PC-3 (cell line): ENCODE results near the gene CPB2. TPM values are rescaled to one million over a fixed set of nuclear protein-coding genes. Genes with fewer than 3 reads are reported as not detected.

ENCODE experiments used
- ATAC-seq: fragments of 200-7000 bp; cut with Tn5 transposase; 2 replicates; pipeline ENCODE4 v1.9.1; 2020; ENCODE audit warnings: mild to moderate bottlenecking, moderate library complexity
- BruUV-seq: library from RNA; stranded (reverse); fragments of 400-500 nt; replicated peaks from 2 replicates; lab custom pipeline; 2021; lab: Mats Ljungman, UMichigan
- CTCF ChIA-PET: fragments of 300-600 bp; sonication (Branson Sonifier 250); formaldehyde crosslinking; loops from one replicate; lab custom pipeline; 2022; ENCODE audit warnings: antibody characterized with exemption; lab: Charles Lee
- POLR2A ChIA-PET: fragments of 300-600 bp; sonication (Branson Sonifier 250); formaldehyde crosslinking; loops from one replicate; lab custom pipeline; 2022; ENCODE audit warnings: antibody characterized with exemption; ENCODE audit not compliant: unreplicated experiment; lab: Charles Lee
- DNase-seq: peaks from one replicate; pipeline ENCODE4 v3.0.0-alpha.2; 2015
- H2AFZ ChIP-seq: fragments of 300-600 bp; sonication (generic); 2 replicates; pipeline ENCODE4 v1.6.0; 2016; ENCODE audit warnings: antibody characterized with exemption, low read length
- H3F3A ChIP-seq: fragments of 300-600 bp; sonication (generic); one replicate; pipeline ENCODE4 v1.6.0; 2017; ENCODE audit warnings: antibody characterized with exemption, low read length, control low read depth, mild to moderate bottlenecking; ENCODE audit not compliant: unreplicated experiment
- H3K27ac ChIP-seq: fragments of 300-600 bp; sonication (generic); 2 replicates; pipeline ENCODE4 v1.5.1; 2016; ENCODE audit warnings: mild to moderate bottlenecking, low read length
- H3K27me3 ChIP-seq: fragments of 300-600 bp; sonication (generic); 2 replicates; pipeline ENCODE4 v1.6.1; 2016; ENCODE audit warnings: low read length, mixed read lengths
- H3K36me3 ChIP-seq: fragments of 300-600 bp; sonication (generic); 2 replicates; pipeline ENCODE4 v1.6.1; 2016; ENCODE audit warnings: low read depth, mixed run types, low read length, mixed read lengths
- H3K4me1 ChIP-seq: fragments of 300-600 bp; sonication (generic); 2 replicates; pipeline ENCODE4 v1.5.1; 2016; ENCODE audit warnings: low read length; ENCODE audit not compliant: insufficient read depth
- H3K4me2 ChIP-seq: fragments of 300-600 bp; sonication (generic); 2 replicates; pipeline ENCODE4 v1.6.0; 2016; ENCODE audit warnings: low read length
- H3K4me3 ChIP-seq: fragments of 300-600 bp; sonication (generic); 2 replicates; pipeline ENCODE4 v1.5.1; 2016; ENCODE audit warnings: mild to moderate bottlenecking, low read length, mixed read lengths
- H3K79me2 ChIP-seq: fragments of 300-600 bp; sonication (generic); 2 replicates; pipeline ENCODE4 v1.6.1; 2017; ENCODE audit warnings: low read length, mixed read lengths
- H3K9ac ChIP-seq: fragments of 300-600 bp; sonication (generic); 2 replicates; pipeline ENCODE4 v1.6.0; 2016; ENCODE audit warnings: mild to moderate bottlenecking, low read length
- H3K9me2 ChIP-seq: fragments of 300-600 bp; sonication (generic); replicated peaks from 2 replicates; pipeline ENCODE4 v1.6.1; 2016; ENCODE audit warnings: mixed run types, low read length, mixed read lengths
- H3K9me3 ChIP-seq: fragments of 300-600 bp; sonication (generic); 2 replicates; pipeline ENCODE4 v1.6.1; 2016; ENCODE audit warnings: low read length, mixed read lengths
- H4K20me1 ChIP-seq: fragments of 300-600 bp; sonication (generic); 2 replicates; pipeline ENCODE4 v1.6.1; 2016; ENCODE audit warnings: low read length, mixed read lengths
- EZH2 ChIP-seq: fragments of 300-600 bp; sonication (generic); IDR thresholded peaks from one replicate; pipeline ENCODE4 v1.6.1; 2017; ENCODE audit warnings: antibody characterized with exemption, mild to moderate bottlenecking, low read length; ENCODE audit not compliant: unreplicated experiment
- EZH2phosphoT487 ChIP-seq: fragments of 300-600 bp; sonication (generic); IDR thresholded peaks from 2 replicates; pipeline ENCODE4 v1.6.1; 2018; ENCODE audit warnings: mild to moderate bottlenecking, antibody characterized with exemption, low read length, borderline replicate concordance
- intact Hi-C: fragments of 100-400 bp; cut with micrococcal nuclease; formaldehyde crosslinking; loops from 2 replicates; pipeline ENCODE4 v1.9.0; 2023
- total RNA-seq: library from RNA; depleted of rRNA; stranded (reverse); fragments of >200 nt; gene quantifications from 2 replicates; pipeline ENCODE4 v1.2.3, GENCODE V29; 2014
- TF ChIP-seq, protein P1 (sequence below): fragments of 300-600 bp; sonication (generic); conservative IDR thresholded peaks from 2 replicates; pipeline ENCODE4 v1.5.1; 2017; ENCODE audit warnings: antibody characterized with exemption, low read depth, mild to moderate bottlenecking, low read length

CPB2 gene
- total RNA-seq, 1 experiment from 2014 or later: not detected

GRCh38 chr13:46031581-46032263 is 73.1 kb downstream of the CPB2 start:
- BruUV-seq: no TSS peak

DNA sequence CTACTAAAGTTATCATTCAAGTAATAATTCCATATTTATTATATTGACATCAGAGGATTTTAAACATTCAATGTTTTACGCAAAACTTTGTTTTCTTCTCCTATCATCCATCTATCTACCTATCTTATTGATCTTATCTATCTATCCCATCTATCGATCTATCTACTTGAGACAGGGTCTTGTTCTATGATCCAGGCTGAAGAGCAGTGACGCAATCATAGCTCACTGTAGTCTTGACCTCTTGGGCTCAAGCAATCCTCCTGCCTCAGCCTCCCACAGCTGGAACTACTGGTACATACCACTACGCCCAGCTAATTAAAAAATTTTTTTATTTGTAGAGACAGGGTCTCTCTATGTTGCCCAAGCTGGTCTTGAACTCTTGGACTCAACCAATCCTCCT is 79.7 kb downstream of the CPB2 start:
- no peak for DNase-seq
- no peaks in the 10 kb centered on the region for H3K9me3 ChIP-seq
- no peaks in the 10 kb centered on the region for H4K20me1 ChIP-seq
- TF ChIP-seq EZH2 (no peak), EZH2phosphoT487 (no peak)
- TF ChIP-seq, protein P1, sequence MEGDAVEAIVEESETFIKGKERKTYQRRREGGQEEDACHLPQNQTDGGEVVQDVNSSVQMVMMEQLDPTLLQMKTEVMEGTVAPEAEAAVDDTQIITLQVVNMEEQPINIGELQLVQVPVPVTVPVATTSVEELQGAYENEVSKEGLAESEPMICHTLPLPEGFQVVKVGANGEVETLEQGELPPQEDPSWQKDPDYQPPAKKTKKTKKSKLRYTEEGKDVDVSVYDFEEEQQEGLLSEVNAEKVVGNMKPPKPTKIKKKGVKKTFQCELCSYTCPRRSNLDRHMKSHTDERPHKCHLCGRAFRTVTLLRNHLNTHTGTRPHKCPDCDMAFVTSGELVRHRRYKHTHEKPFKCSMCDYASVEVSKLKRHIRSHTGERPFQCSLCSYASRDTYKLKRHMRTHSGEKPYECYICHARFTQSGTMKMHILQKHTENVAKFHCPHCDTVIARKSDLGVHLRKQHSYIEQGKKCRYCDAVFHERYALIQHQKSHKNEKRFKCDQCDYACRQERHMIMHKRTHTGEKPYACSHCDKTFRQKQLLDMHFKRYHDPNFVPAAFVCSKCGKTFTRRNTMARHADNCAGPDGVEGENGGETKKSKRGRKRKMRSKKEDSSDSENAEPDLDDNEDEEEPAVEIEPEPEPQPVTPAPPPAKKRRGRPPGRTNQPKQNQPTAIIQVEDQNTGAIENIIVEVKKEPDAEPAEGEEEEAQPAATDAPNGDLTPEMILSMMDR: no peak
- H3K4me3 ChIP-seq: no peak overlapping the region
- H3K9me2 ChIP-seq: no peaks in the 10 kb centered on the region
- H3K4me1 ChIP-seq: no peaks in the 10 kb centered on the region
- H3K4me2 ChIP-seq: no peak overlapping the region
- H3F3A ChIP-seq: no peaks in the 10 kb centered on the region
- ChIA-PET CTCF (no interaction called here), POLR2A (no interaction called here)
- no peaks in the 10 kb centered on the region for H3K27me3 ChIP-seq
- H3K79me2 ChIP-seq: 0 out of 2 replicates have a peak, but pooled peaks cover 3% of the 10 kb centered on the region
- no TSS peak for BruUV-seq
- intact Hi-C loops: no loop called here
- H2AFZ ChIP-seq: no peak overlapping the region
- ATAC-seq: no peak
- H3K27ac ChIP-seq: no peak overlapping the region
- H3K9ac ChIP-seq: no peak overlapping the region
- H3K36me3 ChIP-seq: no peaks in the 10 kb centered on the region

More at GRCh38 chr13:46031581-46032263, 73.1 kb downstream of the CPB2 start:
- Histone ChIP-seq H3K4me1 (no peaks in the 10 kb centered on the region), H3K4me2 (no peak overlapping the region), H3K27ac (no peak overlapping the region), H3K9me2 (no peaks in the 10 kb centered on the region), H3K27me3 (no peaks in the 10 kb centered on the region), H3F3A (no peaks in the 10 kb centered on the region), H3K79me2 (0 out of 2 replicates have a peak, but pooled peaks cover 3% of the 10 kb centered on the region), H3K9me3 (no peaks in the 10 kb centered on the region), H2AFZ (no peak overlapping the region), H3K4me3 (no peak overlapping the region), H3K36me3 (no peaks in the 10 kb centered on the region), H4K20me1 (no peaks in the 10 kb centered on the region), H3K9ac (no peak overlapping the region)
- DNase-seq (no peak), ATAC-seq (no peak)
- intact Hi-C loops: no loop called here
- ChIA-PET POLR2A (no interaction called here), CTCF (no interaction called here)
- TF ChIP-seq EZH2 (no peak), EZH2phosphoT487 (no peak)
- TF ChIP-seq, protein P1: no peak

DNA sequence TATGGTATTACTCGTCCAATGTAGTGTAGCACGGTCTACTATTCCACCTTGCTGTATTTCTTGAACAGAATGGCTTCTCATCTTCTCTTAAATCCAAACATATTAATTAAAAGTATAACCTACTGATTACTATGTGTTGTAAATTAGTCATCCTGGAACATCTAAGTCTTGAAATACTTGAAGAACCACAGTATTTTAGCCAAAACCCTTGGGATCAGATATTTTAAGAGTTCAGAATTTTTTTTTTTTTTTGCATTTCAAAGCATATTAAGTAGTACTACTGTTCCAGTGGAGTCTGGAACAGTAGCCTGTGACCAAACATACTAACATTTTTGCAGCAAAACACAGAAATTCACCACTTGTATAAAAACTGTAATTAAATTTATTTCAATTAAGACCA is 82.4 kb downstream of the CPB2 start:
- Histone ChIP-seq H3K36me3 (peaks cover 4% of the 10 kb centered on the region; the same call in 1 of the 2 replicates), H4K20me1 (no peaks in the 10 kb centered on the region), H3K9me2 (no peaks in the 10 kb centered on the region), H3K79me2 (no peaks in the 10 kb centered on the region), H3F3A (no peaks in the 10 kb centered on the region), H3K27me3 (no peaks in the 10 kb centered on the region), H3K9me3 (no peaks in the 10 kb centered on the region), H3K4me2 (no peak overlapping the region), H3K4me1 (no peaks in the 10 kb centered on the region), H2AFZ (no peak overlapping the region), H3K4me3 (no peak overlapping the region), H3K9ac (no peak overlapping the region), H3K27ac (no peak overlapping the region)
- ATAC-seq: no peak
- ChIA-PET CTCF (no interaction called here), POLR2A (no interaction called here)
- TF ChIP-seq, protein P1: no peak
- no peak for TF ChIP-seq EZH2phosphoT487
- no peak for TF ChIP-seq EZH2
- DNase-seq: no peak
- intact Hi-C loops: no loop called here
- BruUV-seq: no TSS peak
